OCI-M2 (cell line): ENCODE results near the gene GPC6.

Source experiments
- DNase-seq: peaks from one replicate; lab custom pipeline; 2025; ENCODE audit not compliant: unreplicated experiment; lab: John Stamatoyannopoulos, UW

The GPC6 gene

GRCh38 chr13:93268327-93269028 lies 41.9 kb downstream of the GPC6 start:
- DNase-seq, result no peak

- DNase-seq, result no peak
These were observed 44.4 kb downstream of the GPC6 start for GRCh38 chr13:93270769-93271742.

GRCh38 chr13:93279982-93280381 lies 53.4 kb downstream of the GPC6 start:
- no peak for DNase-seq

GRCh38 chr13:93280688-93281087 lies 54.1 kb downstream of the GPC6 start:
- no peak for DNase-seq

DNA sequence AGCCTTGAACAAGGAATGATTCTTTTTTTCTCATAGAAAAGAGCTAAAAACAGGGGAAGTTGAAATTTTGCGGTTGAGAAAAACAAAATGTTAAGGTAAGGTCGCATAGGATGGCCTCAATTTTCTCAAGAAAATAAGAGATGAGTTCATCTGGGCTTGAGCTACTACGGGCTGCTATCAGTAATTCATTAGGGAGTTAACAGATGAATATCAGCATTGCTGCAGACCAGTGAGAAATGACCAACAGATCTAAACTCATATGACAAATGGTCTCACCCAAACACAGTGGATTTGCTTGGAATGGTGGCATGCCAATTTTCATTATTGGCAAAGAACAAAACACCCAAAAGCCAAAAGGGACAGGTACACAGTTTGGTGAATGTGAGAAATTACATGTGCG lies 56.6 kb downstream of the GPC6 start:
- no peak for DNase-seq

DNA sequence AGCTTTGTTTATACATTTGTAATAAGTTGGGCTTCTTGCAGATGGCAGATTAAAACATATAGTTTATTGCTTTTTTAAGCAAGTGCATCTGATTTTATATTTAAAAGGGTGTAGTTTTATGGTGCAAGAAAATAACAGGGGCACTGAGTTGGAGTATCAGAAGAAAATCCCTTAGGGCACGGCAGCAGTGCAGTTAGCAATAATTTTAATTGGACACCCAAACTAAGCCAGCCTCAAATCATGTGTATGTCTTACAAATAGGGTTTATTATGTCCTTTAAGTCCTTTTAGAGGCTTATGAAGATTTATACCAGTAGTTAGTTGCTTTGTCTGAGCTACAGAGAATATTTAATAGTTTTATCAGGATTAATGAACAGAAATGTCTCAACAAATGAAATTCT lies 57.5 kb downstream of the GPC6 start:
- DNase-seq, result no peak

GRCh38 chr13:93286047-93286446 lies 59.4 kb downstream of the GPC6 start:
- no peak for DNase-seq

DNA sequence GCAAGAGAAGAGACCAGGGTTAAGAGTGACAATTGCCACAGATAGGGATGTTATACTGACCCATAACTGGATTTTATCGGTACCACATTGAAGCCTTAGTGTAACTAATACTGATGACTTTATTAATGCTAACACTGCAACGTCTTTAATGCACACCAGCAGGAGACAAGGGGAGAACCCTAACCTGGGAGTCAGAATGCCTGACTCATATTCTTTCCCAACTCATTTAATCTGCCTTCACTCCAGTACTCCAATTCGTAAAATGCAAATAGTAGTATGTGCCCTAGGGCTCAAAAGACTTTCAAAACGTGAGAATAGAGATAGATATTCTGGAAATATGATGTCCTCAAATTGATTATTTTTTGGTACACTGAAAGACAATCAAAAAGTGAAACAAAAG lies 62.4 kb downstream of the GPC6 start:
- no peak for DNase-seq

GRCh38 chr13:93289842-93290241 lies 63.2 kb downstream of the GPC6 start:
- no peak for DNase-seq

DNA sequence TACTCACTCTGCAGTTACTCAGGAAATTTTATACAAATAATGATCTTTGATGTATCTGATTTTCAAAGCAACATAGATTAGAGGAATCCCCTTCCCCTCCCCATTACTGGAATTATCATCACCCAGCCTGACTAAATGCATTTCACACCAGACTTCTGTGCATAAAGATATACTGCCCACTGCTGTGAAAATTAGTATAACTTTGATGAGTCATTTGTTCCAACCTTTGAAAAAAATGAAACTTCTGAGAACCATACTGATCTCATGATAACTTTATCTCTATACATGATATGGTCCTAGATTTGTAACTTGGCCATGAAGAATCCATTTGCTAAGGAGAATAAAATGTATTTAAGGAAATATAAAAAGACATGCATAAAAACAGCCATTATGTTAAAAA lies 63.9 kb downstream of the GPC6 start:
- DNase-seq, result no peak

DNA sequence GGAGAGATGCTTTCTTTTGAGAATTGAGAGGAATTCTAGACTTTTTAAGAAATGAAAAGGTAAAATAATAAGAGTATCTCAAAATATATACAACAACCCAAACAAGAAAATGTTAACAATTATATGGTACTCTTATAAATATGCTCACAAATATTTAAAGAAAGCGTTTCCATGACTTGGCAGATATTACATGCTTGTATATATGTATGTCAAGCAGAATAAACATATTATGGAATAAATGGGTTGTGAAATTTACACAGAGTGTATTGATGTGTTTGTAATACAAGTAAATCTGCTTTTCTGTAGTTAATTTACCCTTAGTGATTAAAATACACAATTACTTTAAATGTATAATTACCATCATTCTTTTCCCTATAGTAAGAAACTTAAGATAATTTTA lies 65.8 kb downstream of the GPC6 start:
- DNase-seq, result no peak

DNA sequence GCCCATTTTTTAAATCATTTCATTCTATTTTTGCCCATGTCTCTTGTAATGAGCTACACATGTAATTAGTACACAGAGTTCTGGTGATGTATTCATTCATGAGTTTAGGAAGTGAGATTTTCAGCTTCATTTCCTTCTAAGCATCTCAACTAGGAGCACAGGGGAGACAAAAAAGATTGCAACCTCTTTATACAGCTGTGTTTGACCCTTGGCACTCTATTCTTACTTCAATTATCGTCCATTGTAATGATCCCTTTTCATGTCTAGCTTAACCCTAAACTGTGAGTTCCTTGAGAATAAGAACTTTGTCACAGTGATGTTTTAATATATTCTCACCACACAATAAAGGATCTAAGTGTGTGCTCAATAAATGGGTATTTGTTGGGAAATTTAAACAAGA lies 67.1 kb downstream of the GPC6 start:
- DNase-seq, result no peak

DNA sequence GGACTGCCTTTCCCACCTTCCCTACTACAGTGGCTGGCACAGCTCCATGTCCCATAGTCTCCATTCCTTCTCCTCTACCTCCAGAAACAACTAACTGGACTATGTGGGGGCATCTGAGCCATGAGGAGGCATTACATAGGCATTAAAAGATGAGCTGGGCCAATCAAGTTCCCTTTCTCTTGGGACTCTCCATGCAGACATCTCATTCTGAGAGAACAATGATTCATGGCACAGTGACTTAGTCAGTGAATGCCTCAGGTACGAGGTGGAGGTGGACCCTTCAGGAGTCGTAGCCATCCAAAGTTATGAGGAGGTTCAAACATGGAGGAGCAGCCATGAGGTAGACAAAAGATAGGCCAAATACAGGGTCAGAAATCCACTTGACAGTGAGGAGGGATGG lies 70.0 kb downstream of the GPC6 start:
- DNase-seq, result no peak

GRCh38 chr13:93298713-93299112 lies 72.1 kb downstream of the GPC6 start:
- DNase-seq, result no peak

DNA sequence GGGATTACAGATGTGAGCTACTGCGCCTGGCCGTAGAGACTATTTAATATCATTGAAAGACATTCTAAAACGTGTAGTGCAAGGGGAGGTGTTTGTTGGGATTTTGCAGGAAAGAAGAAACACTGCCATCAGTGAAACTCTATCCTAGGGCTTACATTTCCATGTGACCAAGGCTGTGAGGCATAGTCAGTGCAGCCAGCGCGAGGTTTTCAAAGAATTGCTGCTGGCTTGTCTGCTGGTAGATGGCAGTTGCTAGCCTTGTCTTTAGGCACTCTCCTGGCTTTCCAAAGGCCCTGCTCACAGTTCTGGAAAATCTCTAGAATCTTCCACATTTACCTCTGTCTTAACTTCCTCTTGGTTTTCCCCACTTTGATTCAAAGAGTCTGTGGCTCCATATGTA lies 77.5 kb downstream of the GPC6 start:
- no peak for DNase-seq

- DNase-seq, result no peak
These were observed 78.4 kb downstream of the GPC6 start for GRCh38 chr13:93304868-93305613.

DNA sequence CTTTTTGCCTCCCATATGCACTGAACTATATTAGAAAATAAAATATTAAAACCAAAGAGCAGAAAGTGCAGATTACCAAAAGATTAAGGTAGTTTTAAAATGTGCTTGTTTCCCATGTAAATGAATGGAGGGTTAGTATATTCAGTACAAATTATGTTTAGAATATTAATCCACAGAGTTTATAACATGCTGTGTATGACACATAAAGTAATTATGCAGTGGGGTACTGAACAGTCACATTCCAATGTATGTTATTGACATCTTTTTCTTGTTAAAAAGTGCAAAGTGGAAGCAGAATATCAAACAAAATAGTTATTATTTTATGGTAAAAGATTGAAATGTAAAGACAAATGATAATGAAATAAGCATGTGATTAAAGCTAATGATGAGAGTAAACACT lies 79.3 kb downstream of the GPC6 start:
- no peak for DNase-seq

DNA sequence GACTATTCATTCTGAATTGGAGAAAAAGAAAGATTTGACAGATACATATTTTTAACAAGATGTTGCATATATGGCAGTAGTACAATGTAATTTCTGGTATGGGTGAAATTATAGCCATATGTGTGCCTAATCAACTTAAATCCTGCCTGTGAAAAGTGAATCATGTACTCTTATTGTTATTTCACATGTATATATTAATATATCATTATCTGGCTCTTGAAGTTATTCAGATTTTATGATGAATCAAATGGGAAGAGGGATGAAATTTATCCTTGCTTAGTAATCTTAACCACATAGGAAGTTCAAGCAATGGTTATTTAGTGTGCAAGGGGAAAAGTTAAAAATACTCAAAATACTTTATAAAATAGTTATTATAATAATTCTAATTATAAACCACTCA lies 80.5 kb downstream of the GPC6 start:
- no peak for DNase-seq

DNA sequence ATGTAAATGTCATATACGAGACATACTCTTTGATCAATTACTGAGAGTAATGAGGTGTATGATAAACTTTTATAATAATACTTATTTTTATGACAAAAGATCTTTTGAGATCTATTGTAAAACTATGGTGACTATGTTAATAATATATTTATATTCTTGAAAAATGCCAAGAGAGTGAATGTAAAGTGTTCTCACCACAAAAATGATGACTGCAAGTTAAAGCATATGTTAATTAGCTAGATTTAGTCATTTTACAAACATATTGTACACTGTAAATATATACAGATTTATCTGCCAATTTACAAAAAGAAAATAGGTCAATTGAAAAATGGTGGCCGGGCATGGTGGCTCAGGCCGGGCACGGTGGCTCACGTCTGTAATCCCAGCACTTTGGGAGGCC lies 81.0 kb downstream of the GPC6 start:
- no peak for DNase-seq

DNA sequence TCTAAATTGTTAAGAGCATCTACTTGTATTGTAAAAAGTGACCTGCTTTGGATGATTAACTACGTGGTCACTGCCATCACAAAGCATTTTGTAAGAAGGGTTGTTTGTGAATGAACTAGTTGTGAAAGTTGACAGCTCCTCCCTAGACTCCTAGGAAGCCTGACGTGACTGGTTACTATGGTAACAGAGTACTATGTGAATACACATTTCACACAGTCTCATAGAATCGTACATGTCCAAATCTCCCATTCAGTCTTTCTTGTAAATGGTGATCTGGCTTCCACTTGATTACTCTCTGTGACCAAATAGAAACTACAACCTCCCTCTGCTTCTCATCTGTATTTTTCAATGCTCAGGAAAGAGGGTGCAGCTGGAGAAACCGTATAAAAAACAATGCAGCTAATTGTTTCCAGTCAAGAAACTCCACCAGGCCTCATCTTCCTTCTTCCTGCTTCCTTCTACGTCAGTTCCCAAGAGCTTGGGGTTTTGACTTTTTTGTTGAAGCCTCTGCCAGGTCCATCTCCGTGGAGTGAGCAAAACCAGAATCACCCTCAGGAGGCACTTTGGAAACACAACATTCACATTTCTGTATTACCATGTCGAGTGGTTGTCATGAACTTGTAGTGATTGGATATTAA lies 83.4 kb downstream of the GPC6 start:
- DNase-seq, result no peak

GRCh38 chr13:93316841-93317240 lies 90.2 kb downstream of the GPC6 start:
- DNase-seq, result no peak
